WTC11 (cell line): ENCODE measurements around the gene CHML. TPM values are rescaled to one million over a fixed set of nuclear protein-coding genes. Genes with fewer than 3 reads are reported as not detected.
"Not testable (repeated sequence)": the region's sequence is repeated elsewhere in the genome, so short reads cannot be mapped to it uniquely, and the experiment has no call there.

Source experiments
- ATAC-seq: fragments of 200-7000 bp; cut with Tn5 transposase; 2 replicates; pipeline ENCODE4 v1.10.0; 2021; ENCODE audit warnings: mild to moderate bottlenecking, moderate library complexity
- CTCF ChIA-PET: fragments of 300-600 bp; sonication (Branson Sonifier 250); formaldehyde crosslinking; loops from one replicate; lab custom pipeline; 2021; ENCODE audit warnings: antibody characterized with exemption; lab: Charles Lee
- POLR2A ChIA-PET: fragments of 350-600 bp; sonication (Branson Sonifier 250); formaldehyde crosslinking; loops from one replicate; lab custom pipeline; 2021; ENCODE audit warnings: antibody characterized with exemption; lab: Charles Lee
- DNase-seq: peaks from one replicate; pipeline ENCODE4 v3.0.0; 2021; ENCODE audit warnings: low spot score
- H3K27ac Mint-ChIP-seq: 2 replicates; pipeline ENCODE4 v1.8.0; 2021; ENCODE audit warnings: mixed read lengths
- H3K27me3 Mint-ChIP-seq: 2 replicates; pipeline ENCODE4 v1.8.0; 2021; ENCODE audit warnings: low read depth, mild to moderate bottlenecking, moderate library complexity, mixed read lengths
- H3K36me3 Mint-ChIP-seq: 2 replicates; pipeline ENCODE4 v1.8.0; 2021; ENCODE audit warnings: mixed read lengths
- H3K4me1 Mint-ChIP-seq: 2 replicates; pipeline ENCODE4 v1.8.0; 2022; ENCODE audit warnings: mixed read lengths
- H3K4me3 Mint-ChIP-seq: 2 replicates; pipeline ENCODE4 v1.8.0; 2021; ENCODE audit warnings: mild to moderate bottlenecking, moderate library complexity, mixed read lengths
- H3K9me3 Mint-ChIP-seq: 2 replicates; pipeline ENCODE4 v1.8.0; 2021; ENCODE audit warnings: mixed read lengths
- AFF4 ChIP-seq: sonication (generic); formaldehyde crosslinking; IDR thresholded peaks from 2 replicates; pipeline ENCODE4 v1.8.1; 2023; ENCODE audit warnings: mild to moderate bottlenecking, missing genetic modification reagents, borderline replicate concordance
- CREM ChIP-seq: sonication (generic); formaldehyde crosslinking; IDR thresholded peaks from 2 replicates; pipeline ENCODE4 v1.8.1; 2022; ENCODE audit warnings: mild to moderate bottlenecking, missing genetic modification reagents, moderate library complexity
- FOXK1 ChIP-seq: sonication (generic); formaldehyde crosslinking; IDR thresholded peaks from 2 replicates; pipeline ENCODE4 v1.8.0; 2022; ENCODE audit warnings: mild to moderate bottlenecking, moderate library complexity, missing genetic modification reagents
- HMGA2 ChIP-seq: fragments of 250-450 bp; sonication (Bioruptor Pico); IDR thresholded peaks from 2 replicates; pipeline ENCODE4 v1.4.0; 2021; ENCODE audit warnings: mild to moderate bottlenecking, moderate library complexity
- IRF1 ChIP-seq: sonication (generic); formaldehyde crosslinking; IDR thresholded peaks from 2 replicates; pipeline ENCODE4 v1.8.0; 2023; ENCODE audit warnings: missing genetic modification reagents
- KAT7 ChIP-seq: sonication (generic); formaldehyde crosslinking; IDR thresholded peaks from 2 replicates; pipeline ENCODE4 v1.8.1; 2023; ENCODE audit warnings: missing genetic modification reagents, mild to moderate bottlenecking, borderline replicate concordance
- PRDM15 ChIP-seq: sonication (generic); formaldehyde crosslinking; IDR thresholded peaks from 2 replicates; pipeline ENCODE4 v1.8.0; 2022; ENCODE audit warnings: missing genetic modification reagents
- SMAD3 ChIP-seq: sonication (generic); formaldehyde crosslinking; IDR thresholded peaks from 2 replicates; pipeline ENCODE4 v1.8.0; 2022; ENCODE audit warnings: missing genetic modification reagents, mild to moderate bottlenecking, borderline replicate concordance
- ZNF263 ChIP-seq: sonication (generic); formaldehyde crosslinking; IDR thresholded peaks from 2 replicates; pipeline ENCODE4 v1.8.1; 2022; ENCODE audit warnings: low read depth, mild to moderate bottlenecking, moderate library complexity, missing genetic modification reagents
- ZNF281 ChIP-seq: sonication (generic); formaldehyde crosslinking; IDR thresholded peaks from 2 replicates; pipeline ENCODE4 v1.8.0; 2023; ENCODE audit warnings: mild to moderate bottlenecking, missing genetic modification reagents
- ZNF532 ChIP-seq: fragments of 250-450 bp; sonication (Bioruptor Pico); IDR thresholded peaks from 2 replicates; pipeline ENCODE4 v1.9.0; 2021; ENCODE audit warnings: mild to moderate bottlenecking, borderline replicate concordance
- total RNA-seq: library from RNA; stranded (reverse); gene quantifications from 3 replicates; pipeline ENCODE4 v1.2.3, GENCODE V29; 2021

The CHML gene
- total RNA-seq, 1 experiment from 2014 or later, result 53.5 TPM

- TF ChIP-seq ZNF263 (CRISPR knock-in tag), result no peak
- no peak for TF ChIP-seq PRDM15
- no peak for TF ChIP-seq ZNF281 (CRISPR knock-in tag)
- TF ChIP-seq AFF4 (CRISPR knock-in tag), result no peak
- no peak for TF ChIP-seq FOXK1 (CRISPR knock-in tag)
- TF ChIP-seq IRF1, result no peak
- no peak for TF ChIP-seq HMGA2
- TF ChIP-seq KAT7, result no peak
- TF ChIP-seq ZNF532, result no peak
- TF ChIP-seq CREM (CRISPR knock-in tag), result no peak
- no peak for TF ChIP-seq SMAD3 (CRISPR knock-in tag)
These were observed 20.3 kb upstream of the CHML start (continued) for GRCh38 chr1:241660424-241660972.

- H3K9me3 Mint-ChIP-seq, H3K4me1 Mint-ChIP-seq, POLR2A ChIA-PET, CTCF ChIA-PET, DNase-seq, H3K36me3 Mint-ChIP-seq, H3K4me3 Mint-ChIP-seq, H3K27ac Mint-ChIP-seq, ATAC-seq, H3K27me3 Mint-ChIP-seq: not testable (repeated sequence)
These were observed 18.8 kb upstream of the CHML start for GRCh38 chr1:241659016-241659415.
